Right lobe of liver (tissue), 4 donors: ENCODE data around the gene LPIN3.

Source experiments
- CTCF ChIP-seq, 4 donors: fragments of 200-600 bp in 3 of 4; fragments of 450-650 bp in 1 of 4; IDR thresholded peaks; one replicate each; pipeline versions ENCODE4 v1.5.1 to v1.8.0; 2016 to 2022; ENCODE audit warnings: antibody characterized with exemption in 4 of 4, mild to moderate bottlenecking in 2 of 4
- POLR2A ChIP-seq: fragments of 450-650 bp; IDR thresholded peaks from one replicate; pipeline ENCODE4 v1.6.1; 2017; ENCODE audit warnings: antibody characterized with exemption, mild to moderate bottlenecking
- donor health status: DM: no; HTN: no; CAD: no.
- donor health status: DM: no; HTN: no; CAD: no.
- donor health status: DM: no; HTN: yes; CAD: no.

GRCh38 chr20:41406353-41406752 is 65.7 kb downstream of the LPIN3 start:
- TF ChIP-seq POLR2A, result no peak
- no peak for TF ChIP-seq CTCF (IDR thresholded peaks at IDR 0.05)
